C4-2B (cell line): ENCODE results near the gene RPL9.

ENCODE experiments used
- ZFX ChIP-seq: fragments of 450-650 bp; IDR thresholded peaks from 2 replicates; pipeline ENCODE4 v1.6.1; 2017
- TF ChIP-seq, protein P1 (sequence below): fragments of 450-650 bp; conservative IDR thresholded peaks from 2 replicates; pipeline ENCODE4 v1.5.1; 2017; ENCODE audit warnings: mild to moderate bottlenecking

- TF ChIP-seq, protein P1, sequence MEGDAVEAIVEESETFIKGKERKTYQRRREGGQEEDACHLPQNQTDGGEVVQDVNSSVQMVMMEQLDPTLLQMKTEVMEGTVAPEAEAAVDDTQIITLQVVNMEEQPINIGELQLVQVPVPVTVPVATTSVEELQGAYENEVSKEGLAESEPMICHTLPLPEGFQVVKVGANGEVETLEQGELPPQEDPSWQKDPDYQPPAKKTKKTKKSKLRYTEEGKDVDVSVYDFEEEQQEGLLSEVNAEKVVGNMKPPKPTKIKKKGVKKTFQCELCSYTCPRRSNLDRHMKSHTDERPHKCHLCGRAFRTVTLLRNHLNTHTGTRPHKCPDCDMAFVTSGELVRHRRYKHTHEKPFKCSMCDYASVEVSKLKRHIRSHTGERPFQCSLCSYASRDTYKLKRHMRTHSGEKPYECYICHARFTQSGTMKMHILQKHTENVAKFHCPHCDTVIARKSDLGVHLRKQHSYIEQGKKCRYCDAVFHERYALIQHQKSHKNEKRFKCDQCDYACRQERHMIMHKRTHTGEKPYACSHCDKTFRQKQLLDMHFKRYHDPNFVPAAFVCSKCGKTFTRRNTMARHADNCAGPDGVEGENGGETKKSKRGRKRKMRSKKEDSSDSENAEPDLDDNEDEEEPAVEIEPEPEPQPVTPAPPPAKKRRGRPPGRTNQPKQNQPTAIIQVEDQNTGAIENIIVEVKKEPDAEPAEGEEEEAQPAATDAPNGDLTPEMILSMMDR, result no peak
- no peak for TF ChIP-seq ZFX
Measured at GRCh38 chr4:39490322-39490721, 31.6 kb upstream of the RPL9 start.
